Endothelial cell (in vitro differentiated cells): ENCODE results near the gene STK4. TPM values are rescaled to one million over a fixed set of nuclear protein-coding genes. Genes with fewer than 3 reads are reported as not detected.

Experiments used
- DNase-seq: peaks from one replicate; pipeline ENCODE4 v3.0.0; 2021; ENCODE audit warnings: low spot score
- H3K27ac Mint-ChIP-seq: one replicate; pipeline ENCODE4 v1.8.0; 2021; ENCODE audit warnings: mixed read lengths, inconsistent platforms; ENCODE audit not compliant: unreplicated experiment
- H3K27me3 Mint-ChIP-seq: one replicate; pipeline ENCODE4 v1.8.0; 2021; ENCODE audit warnings: mild to moderate bottlenecking, moderate library complexity, mixed read lengths, inconsistent platforms; ENCODE audit not compliant: unreplicated experiment
- H3K36me3 Mint-ChIP-seq: one replicate; pipeline ENCODE4 v1.8.0; 2021; ENCODE audit warnings: mild to moderate bottlenecking, low read depth, mixed read lengths, inconsistent platforms; ENCODE audit not compliant: unreplicated experiment
- H3K4me1 Mint-ChIP-seq: one replicate; pipeline ENCODE4 v1.8.0; 2021; ENCODE audit warnings: mild to moderate bottlenecking, mixed read lengths, inconsistent platforms; ENCODE audit not compliant: unreplicated experiment
- H3K4me3 Mint-ChIP-seq: one replicate; pipeline ENCODE4 v1.8.0; 2021; ENCODE audit warnings: mild to moderate bottlenecking, mixed read lengths, inconsistent platforms; ENCODE audit not compliant: unreplicated experiment
- H3K9me3 Mint-ChIP-seq: one replicate; pipeline ENCODE4 v1.8.0; 2021; ENCODE audit warnings: mixed read lengths, inconsistent platforms; ENCODE audit not compliant: unreplicated experiment
- long read RNA-seq: library from polyadenylated mRNA; unstranded; transcript quantifications from one replicate; pipeline ENCODE4 v2.0.0, GENCODE V29; 2020; ENCODE audit not compliant: unreplicated experiment
- total RNA-seq: library from RNA; stranded (reverse); fragmentation: NEBNext Ultra II Directional; extraction: Animal tissue kit (Norgen Biotek cat#: 25700); gene quantifications from one replicate; pipeline ENCODE4 v1.2.1, GENCODE V29; 2021; ENCODE audit not compliant: unreplicated experiment
- TF ChIP-seq, protein P1 (sequence below): fragments of 200-600 bp; sonication (generic); IDR thresholded peaks from one replicate; pipeline ENCODE4 v1.5.0; 2021; ENCODE audit warnings: antibody characterized with exemption; ENCODE audit not compliant: unreplicated experiment

The STK4 gene
- 34.1 TPM for total RNA-seq
- long read RNA-seq, partial matches to known transcripts: 3 of 5 reads
- long read RNA-seq, other reads (novel, unspliced or antisense): 2 of 5 reads

DNA sequence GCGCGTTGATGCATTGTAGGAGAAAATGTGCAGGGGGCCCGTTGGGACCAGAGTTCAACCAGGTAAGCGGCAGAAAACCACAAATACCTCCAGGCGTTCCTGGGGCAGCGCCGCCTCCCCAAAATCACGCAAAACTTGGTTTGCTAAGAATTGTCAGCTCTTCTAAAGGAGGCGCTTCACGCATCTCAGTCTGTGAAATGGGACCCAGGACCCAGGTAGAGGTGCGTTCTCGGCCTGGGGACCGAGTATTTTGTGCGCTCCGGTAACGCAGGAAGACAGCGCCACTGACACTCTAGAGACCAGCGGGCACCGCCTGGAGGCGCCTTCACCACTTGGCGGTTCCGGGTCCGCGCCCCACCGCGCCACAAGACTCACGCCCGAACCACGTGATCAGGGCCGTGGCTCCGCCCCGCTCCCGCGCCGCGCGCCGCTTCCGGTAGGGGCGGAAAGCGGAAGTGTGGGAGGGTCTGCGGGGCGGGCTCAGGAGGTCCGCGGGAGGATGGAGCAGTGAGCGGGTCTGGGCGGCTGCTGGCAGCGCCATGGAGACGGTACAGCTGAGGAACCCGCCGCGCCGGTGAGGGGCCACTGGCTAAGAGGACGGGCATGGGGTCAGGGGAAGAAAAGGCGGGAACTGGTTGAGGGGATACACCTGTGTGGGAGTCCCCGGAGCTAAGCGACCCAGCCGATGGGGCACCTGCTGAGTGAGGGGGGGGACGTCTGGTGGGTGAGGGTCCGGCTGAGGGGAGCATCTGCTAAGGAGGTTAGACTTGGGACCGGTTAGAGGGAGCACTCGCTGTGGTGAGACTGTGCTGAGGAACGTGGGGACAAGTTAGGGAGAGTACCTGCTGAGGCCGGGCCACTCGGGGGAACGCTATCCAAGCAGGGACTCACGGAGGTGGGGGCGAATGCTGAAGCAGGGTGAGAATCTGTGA, at the start of gene STK4:
Gene STK4 (plus strand): TSS at position 483 of the 932 bp plus-strand sequence. CDS start 57 bp downstream, at position 540.
- peaks cover 14% of the 10 kb centered on the region for H3K27me3 Mint-ChIP-seq
- peak; percentile 96 for DNase-seq
- no peaks in the 10 kb centered on the region for H3K9me3 Mint-ChIP-seq
- TF ChIP-seq, protein P1, sequence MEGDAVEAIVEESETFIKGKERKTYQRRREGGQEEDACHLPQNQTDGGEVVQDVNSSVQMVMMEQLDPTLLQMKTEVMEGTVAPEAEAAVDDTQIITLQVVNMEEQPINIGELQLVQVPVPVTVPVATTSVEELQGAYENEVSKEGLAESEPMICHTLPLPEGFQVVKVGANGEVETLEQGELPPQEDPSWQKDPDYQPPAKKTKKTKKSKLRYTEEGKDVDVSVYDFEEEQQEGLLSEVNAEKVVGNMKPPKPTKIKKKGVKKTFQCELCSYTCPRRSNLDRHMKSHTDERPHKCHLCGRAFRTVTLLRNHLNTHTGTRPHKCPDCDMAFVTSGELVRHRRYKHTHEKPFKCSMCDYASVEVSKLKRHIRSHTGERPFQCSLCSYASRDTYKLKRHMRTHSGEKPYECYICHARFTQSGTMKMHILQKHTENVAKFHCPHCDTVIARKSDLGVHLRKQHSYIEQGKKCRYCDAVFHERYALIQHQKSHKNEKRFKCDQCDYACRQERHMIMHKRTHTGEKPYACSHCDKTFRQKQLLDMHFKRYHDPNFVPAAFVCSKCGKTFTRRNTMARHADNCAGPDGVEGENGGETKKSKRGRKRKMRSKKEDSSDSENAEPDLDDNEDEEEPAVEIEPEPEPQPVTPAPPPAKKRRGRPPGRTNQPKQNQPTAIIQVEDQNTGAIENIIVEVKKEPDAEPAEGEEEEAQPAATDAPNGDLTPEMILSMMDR: no peak
- peak within 1 kb of the TSS; percentile 89 for H3K27ac Mint-ChIP-seq
- peaks cover 61% of the 10 kb centered on the region for H3K4me1 Mint-ChIP-seq
- H3K4me3 Mint-ChIP-seq: peak within 1 kb of the TSS; percentile 99
- peaks cover 6% of the 10 kb centered on the region for H3K36me3 Mint-ChIP-seq

DNA sequence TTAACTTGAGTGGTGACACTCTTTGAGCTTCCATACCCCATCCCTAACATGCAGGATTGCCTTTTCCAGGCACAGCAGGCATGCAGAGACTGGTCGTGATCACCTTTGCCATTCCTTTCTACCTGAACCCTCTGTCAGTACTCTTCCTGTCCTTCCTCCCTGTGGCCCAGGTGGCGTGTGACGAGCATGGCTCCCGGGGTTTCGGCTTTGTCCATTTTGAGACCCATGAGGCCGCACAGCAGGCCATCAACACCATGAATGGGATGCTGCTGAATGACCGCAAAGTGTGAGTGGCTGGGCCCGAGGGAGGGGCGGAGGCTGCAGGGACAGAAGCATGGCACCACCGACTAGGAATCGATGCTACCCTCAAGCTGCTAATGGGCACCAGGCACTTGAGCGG, 49.7 kb upstream of the STK4 start:
- Mint-ChIP-seq H3K4me1 (peaks cover 2% of the 10 kb centered on the region), H3K4me3 (no peak overlapping the region), H3K27ac (no peak overlapping the region), H3K27me3 (no peaks in the 10 kb centered on the region), H3K36me3 (no peaks in the 10 kb centered on the region), H3K9me3 (no peaks in the 10 kb centered on the region)
- TF ChIP-seq, protein P1: no peak
- DNase-seq: no peak

DNA sequence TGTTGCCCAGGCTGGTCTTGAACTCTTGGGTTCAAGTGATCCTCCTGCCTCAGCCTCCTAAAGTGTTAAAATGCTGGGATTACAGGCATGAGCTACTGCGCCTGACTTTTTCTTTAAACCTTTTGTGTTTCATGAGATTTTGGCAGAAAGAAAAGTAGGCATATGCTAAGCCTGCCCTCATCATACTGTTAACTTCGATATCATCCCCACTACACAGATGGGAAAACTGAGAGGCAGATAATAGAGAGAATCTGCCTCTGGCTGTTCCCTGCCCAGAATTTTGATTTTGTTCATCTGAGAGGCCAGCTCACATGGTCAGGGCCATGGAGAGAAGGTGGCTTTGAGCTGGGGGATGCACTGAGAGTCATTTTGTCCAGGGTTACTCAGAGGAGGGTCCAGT, 48.9 kb upstream of the STK4 start:
- Mint-ChIP-seq H3K36me3 (no peaks in the 10 kb centered on the region), H3K9me3 (no peaks in the 10 kb centered on the region), H3K27ac (no peak overlapping the region), H3K27me3 (no peaks in the 10 kb centered on the region), H3K4me3 (no peak overlapping the region), H3K4me1 (no peaks in the 10 kb centered on the region)
- no peak for DNase-seq
- TF ChIP-seq, protein P1: no peak

DNA sequence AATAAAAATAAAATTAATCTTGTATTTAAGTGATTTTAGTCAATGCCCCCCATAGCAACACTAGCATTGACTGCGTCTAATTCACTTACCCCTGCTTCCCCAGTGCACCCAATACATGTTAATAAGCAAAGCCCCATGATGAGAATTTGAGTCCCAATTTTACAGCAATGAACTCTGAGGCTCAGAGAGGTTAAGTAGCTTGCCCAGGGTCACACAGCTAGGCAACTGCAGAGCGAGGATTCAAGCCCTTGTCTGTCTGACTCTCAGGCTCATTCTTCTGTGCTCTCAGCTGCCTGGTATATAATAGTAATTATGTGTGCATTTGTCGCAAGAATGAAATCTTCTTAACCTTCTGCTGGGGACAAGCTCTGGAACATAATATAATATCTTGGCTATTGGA, 48.0 kb upstream of the STK4 start:
- Mint-ChIP-seq H3K27ac (no peak overlapping the region), H3K36me3 (no peaks in the 10 kb centered on the region), H3K9me3 (no peaks in the 10 kb centered on the region), H3K4me1 (no peaks in the 10 kb centered on the region), H3K4me3 (no peak overlapping the region), H3K27me3 (no peaks in the 10 kb centered on the region)
- no peak for DNase-seq
- TF ChIP-seq, protein P1: no peak

DNA sequence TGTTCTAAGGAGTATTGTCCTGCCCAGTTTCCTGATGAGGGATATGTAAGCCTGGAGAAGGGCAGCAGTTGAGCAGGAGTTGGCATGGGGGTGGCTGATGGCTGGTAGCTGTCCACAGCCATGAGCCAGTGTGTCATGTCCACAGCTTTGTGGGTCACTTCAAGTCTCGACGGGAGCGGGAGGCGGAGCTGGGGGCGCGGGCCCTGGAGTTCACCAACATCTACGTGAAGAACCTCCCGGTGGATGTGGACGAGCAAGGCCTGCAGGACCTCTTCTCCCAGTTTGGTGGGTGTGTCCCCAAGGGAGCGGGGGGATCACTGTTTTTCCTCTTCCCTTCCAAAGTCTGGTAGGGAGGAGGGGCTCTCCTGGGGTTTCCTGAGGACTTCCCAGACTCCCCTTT, 47.6 kb upstream of the STK4 start:
- H3K36me3 Mint-ChIP-seq: no peaks in the 10 kb centered on the region
- H3K27me3 Mint-ChIP-seq: no peaks in the 10 kb centered on the region
- H3K4me1 Mint-ChIP-seq: no peaks in the 10 kb centered on the region
- no peak overlapping the region for H3K4me3 Mint-ChIP-seq
- no peak for DNase-seq
- no peak overlapping the region for H3K27ac Mint-ChIP-seq
- TF ChIP-seq, protein P1: no peak
- H3K9me3 Mint-ChIP-seq: no peaks in the 10 kb centered on the region
